ENCODE data around the gene HSD17B13.

DNA sequence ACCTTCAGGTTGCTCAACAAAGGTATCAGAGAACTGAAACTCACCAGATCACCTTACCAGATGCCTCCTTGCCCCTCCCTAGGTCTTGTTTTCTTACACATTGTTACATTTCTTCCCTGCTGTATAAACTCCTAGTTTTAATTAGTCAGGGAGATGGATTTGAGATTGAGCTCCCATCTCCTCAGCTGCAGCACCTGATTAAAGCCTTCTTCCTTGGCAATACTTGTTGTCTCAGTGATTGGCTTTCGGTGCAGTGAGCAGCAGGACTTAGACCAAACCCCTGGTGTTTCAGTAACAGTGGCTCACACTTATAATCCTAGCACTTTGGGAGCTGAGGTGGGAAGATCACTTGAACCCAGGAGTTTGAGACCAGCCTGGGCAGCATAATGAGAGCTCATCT, 59.8 kb downstream of the HSD17B13 start:
- no peak for TF ChIP-seq POLR2A (IDR thresholded peaks at IDR 0.05)
- TF ChIP-seq, protein P1, sequence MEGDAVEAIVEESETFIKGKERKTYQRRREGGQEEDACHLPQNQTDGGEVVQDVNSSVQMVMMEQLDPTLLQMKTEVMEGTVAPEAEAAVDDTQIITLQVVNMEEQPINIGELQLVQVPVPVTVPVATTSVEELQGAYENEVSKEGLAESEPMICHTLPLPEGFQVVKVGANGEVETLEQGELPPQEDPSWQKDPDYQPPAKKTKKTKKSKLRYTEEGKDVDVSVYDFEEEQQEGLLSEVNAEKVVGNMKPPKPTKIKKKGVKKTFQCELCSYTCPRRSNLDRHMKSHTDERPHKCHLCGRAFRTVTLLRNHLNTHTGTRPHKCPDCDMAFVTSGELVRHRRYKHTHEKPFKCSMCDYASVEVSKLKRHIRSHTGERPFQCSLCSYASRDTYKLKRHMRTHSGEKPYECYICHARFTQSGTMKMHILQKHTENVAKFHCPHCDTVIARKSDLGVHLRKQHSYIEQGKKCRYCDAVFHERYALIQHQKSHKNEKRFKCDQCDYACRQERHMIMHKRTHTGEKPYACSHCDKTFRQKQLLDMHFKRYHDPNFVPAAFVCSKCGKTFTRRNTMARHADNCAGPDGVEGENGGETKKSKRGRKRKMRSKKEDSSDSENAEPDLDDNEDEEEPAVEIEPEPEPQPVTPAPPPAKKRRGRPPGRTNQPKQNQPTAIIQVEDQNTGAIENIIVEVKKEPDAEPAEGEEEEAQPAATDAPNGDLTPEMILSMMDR (IDR thresholded peaks at IDR 0.05), result no peak

Data from tibial nerve (tissue), 3 donors.